Measurements from ENCODE around the gene MRPL12. TPM values are rescaled to one million over a fixed set of nuclear protein-coding genes. Genes with fewer than 3 reads are reported as not detected.

MRPL12 gene
- total and polyA plus RNA-seq, 9 of the 15 experiments (the other 6 are each of a cell fraction or from before 2014, with no cell fraction given), result 0.94 to 338 (median 100) TPM

DNA sequence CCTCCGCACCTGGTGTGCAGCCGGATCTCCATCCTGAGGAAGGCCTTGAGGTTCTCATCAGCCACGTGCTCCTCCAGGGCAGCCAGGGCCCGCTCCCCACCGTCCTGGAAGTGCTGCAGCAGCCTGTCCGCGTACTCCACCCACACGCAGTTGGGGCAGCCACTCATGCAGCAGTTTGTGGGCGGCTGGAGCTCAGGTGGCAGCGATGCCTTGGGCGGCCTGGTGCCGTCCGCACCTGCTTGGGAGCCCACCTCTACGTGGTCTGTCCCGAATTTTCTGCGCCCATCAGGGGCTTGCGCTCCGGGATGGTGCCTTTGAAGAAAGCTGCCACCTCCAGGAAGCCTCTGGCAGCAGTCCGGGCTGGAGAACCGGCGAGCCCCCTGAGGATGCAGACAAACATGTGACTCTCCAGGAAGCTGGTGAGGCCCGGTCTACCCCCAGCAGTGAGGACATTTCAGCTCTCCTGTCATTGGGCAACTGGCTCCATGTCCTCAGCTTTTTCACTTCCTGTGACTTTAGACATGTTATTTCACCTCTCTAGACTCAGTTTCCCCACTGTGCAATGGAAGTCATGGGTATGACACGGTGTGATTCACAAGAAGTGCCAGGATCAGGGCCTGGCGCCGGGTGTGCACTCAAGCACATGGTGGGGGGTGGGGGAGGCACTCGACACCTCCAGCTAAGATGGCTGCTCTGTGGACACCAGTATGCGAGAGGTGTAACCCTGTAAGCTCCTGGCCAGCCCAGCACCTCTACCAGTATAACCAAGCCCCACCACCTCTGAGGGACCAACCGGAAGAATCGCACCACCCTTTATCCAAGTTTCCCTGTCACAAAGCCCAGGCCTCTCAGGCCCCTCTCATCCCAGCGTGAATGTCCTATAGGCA, 37.7 kb upstream of the MRPL12 start (continued):
- TF ChIP-seq, protein P1, sequence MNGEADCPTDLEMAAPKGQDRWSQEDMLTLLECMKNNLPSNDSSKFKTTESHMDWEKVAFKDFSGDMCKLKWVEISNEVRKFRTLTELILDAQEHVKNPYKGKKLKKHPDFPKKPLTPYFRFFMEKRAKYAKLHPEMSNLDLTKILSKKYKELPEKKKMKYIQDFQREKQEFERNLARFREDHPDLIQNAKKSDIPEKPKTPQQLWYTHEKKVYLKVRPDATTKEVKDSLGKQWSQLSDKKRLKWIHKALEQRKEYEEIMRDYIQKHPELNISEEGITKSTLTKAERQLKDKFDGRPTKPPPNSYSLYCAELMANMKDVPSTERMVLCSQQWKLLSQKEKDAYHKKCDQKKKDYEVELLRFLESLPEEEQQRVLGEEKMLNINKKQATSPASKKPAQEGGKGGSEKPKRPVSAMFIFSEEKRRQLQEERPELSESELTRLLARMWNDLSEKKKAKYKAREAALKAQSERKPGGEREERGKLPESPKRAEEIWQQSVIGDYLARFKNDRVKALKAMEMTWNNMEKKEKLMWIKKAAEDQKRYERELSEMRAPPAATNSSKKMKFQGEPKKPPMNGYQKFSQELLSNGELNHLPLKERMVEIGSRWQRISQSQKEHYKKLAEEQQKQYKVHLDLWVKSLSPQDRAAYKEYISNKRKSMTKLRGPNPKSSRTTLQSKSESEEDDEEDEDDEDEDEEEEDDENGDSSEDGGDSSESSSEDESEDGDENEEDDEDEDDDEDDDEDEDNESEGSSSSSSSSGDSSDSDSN (IDR thresholded peaks at IDR 0.05; ENCODE audit: borderline replicate concordance in 1 of 2, low read depth in 2 of 2, low read length in 2 of 2), result no peak
- 0 out of 4 replicates have a peak, but pooled peaks of 1 of the 2 experiments have one; percentile 54 for TF ChIP-seq SIN3A (IDR thresholded peaks at IDR 0.05; ENCODE audit: borderline replicate concordance in 2 of 2, control insufficient read depth in 1 of 2, low read depth in 2 of 2, low read length in 2 of 2)
- TF ChIP-seq, protein P2, sequence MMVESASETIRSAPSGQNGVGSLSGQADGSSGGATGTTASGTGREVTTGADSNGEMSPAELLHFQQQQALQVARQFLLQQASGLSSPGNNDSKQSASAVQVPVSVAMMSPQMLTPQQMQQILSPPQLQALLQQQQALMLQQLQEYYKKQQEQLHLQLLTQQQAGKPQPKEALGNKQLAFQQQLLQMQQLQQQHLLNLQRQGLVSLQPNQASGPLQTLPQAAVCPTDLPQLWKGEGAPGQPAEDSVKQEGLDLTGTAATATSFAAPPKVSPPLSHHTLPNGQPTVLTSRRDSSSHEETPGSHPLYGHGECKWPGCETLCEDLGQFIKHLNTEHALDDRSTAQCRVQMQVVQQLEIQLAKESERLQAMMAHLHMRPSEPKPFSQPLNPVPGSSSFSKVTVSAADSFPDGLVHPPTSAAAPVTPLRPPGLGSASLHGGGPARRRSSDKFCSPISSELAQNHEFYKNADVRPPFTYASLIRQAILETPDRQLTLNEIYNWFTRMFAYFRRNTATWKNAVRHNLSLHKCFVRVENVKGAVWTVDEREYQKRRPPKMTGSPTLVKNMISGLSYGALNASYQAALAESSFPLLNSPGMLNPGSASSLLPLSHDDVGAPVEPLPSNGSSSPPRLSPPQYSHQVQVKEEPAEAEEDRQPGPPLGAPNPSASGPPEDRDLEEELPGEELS (CRISPR knock-in tag; IDR thresholded peaks at IDR 0.05; ENCODE audit: borderline replicate concordance), result no peak
- no peak for TF ChIP-seq U2AF1 (optimal IDR thresholded peaks at IDR 0.05; ENCODE audit: low read depth, low read length)
- TF ChIP-seq, protein P3, sequence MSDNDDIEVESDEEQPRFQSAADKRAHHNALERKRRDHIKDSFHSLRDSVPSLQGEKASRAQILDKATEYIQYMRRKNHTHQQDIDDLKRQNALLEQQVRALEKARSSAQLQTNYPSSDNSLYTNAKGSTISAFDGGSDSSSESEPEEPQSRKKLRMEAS (CRISPR knock-in tag; IDR thresholded peaks at IDR 0.05), result peak; percentile 95
- TF ChIP-seq ZNF217 (CRISPR knock-in tag; IDR thresholded peaks at IDR 0.05), result no peak
- TF ChIP-seq EP300 (IDR thresholded peaks at IDR 0.05; ENCODE audit: low read length), result no peak
- peak; percentile 62; the same call in 1 of the 2 replicates for TF ChIP-seq HSF4 (CRISPR knock-in tag; IDR thresholded peaks at IDR 0.05; ENCODE audit: borderline replicate concordance)
- TF ChIP-seq, protein P4, sequence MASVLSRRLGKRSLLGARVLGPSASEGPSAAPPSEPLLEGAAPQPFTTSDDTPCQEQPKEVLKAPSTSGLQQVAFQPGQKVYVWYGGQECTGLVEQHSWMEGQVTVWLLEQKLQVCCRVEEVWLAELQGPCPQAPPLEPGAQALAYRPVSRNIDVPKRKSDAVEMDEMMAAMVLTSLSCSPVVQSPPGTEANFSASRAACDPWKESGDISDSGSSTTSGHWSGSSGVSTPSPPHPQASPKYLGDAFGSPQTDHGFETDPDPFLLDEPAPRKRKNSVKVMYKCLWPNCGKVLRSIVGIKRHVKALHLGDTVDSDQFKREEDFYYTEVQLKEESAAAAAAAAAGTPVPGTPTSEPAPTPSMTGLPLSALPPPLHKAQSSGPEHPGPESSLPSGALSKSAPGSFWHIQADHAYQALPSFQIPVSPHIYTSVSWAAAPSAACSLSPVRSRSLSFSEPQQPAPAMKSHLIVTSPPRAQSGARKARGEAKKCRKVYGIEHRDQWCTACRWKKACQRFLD (CRISPR knock-in tag; IDR thresholded peaks at IDR 0.05), result peak; percentile 98
- no peak for TF ChIP-seq DIDO1 (tag; IDR thresholded peaks at IDR 0.05; ENCODE audit: low read depth)
- TF ChIP-seq ZNF165 (CRISPR knock-in tag; IDR thresholded peaks at IDR 0.05; ENCODE audit: borderline replicate concordance), result no peak
- peak; percentile 20; the same call in 1 of the 2 replicates for TF ChIP-seq POLR2AphosphoS5 (IDR thresholded peaks at IDR 0.05; ENCODE audit: control insufficient read depth, insufficient read depth, low read depth, low read length)
- TF ChIP-seq HMGN3 (IDR thresholded peaks at IDR 0.05; ENCODE audit: borderline replicate concordance, extremely low read depth, insufficient read length, low read depth, low read length), result peak; percentile 62
- TF ChIP-seq SIRT6 (IDR thresholded peaks at IDR 0.05; ENCODE audit: low read depth, low read length), result no peak
- no peak for TF ChIP-seq TSC22D4 (tag; IDR thresholded peaks at IDR 0.05)
- TF ChIP-seq, protein P5, sequence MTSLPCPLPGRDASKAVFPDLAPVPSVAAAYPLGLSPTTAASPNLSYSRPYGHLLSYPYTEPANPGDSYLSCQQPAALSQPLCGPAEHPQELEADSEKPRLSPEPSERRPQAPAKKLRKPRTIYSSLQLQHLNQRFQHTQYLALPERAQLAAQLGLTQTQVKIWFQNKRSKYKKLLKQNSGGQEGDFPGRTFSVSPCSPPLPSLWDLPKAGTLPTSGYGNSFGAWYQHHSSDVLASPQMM (CRISPR knock-in tag; IDR thresholded peaks at IDR 0.05), result no peak
- no peak for TF ChIP-seq DPF2 (IDR thresholded peaks at IDR 0.05)
- TF ChIP-seq, protein P6, sequence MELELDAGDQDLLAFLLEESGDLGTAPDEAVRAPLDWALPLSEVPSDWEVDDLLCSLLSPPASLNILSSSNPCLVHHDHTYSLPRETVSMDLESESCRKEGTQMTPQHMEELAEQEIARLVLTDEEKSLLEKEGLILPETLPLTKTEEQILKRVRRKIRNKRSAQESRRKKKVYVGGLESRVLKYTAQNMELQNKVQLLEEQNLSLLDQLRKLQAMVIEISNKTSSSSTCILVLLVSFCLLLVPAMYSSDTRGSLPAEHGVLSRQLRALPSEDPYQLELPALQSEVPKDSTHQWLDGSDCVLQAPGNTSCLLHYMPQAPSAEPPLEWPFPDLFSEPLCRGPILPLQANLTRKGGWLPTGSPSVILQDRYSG (tag; conservative IDR thresholded peaks at IDR 0.05; ENCODE audit: low read depth), result peak; percentile 96
